Skin epidermis (tissue), 12 donors: ENCODE data around the gene NECAB2.

Experiments used
- H3K27ac ChIP-seq, 21 experiments: fragments of 200-600 bp; sonication (generic) in 11 of 21; one replicate each; pipeline ENCODE4 v1.5.0; 2020; ENCODE audit warnings: mild to moderate bottlenecking in 3 of 21, inconsistent platforms in 2 of 21, moderate library complexity in 2 of 21
- H3K4me3 ChIP-seq, 7 experiments: fragments of 200-600 bp; sonication (generic) in 2 of 7; one replicate each; pipeline ENCODE4 v1.5.0; 2020; ENCODE audit warnings: inconsistent platforms in 2 of 7, mild to moderate bottlenecking in 2 of 7, moderate library complexity in 1 of 7

The NECAB2 gene

GRCh38 chr16:83975590-83976260 is 7.7 kb downstream of the NECAB2 start:
- no peak overlapping the region for H3K27ac ChIP-seq
- no peak overlapping the region for H3K4me3 ChIP-seq

GRCh38 chr16:83977056-83977815 is 9.2 kb downstream of the NECAB2 start:
- Histone ChIP-seq H3K27ac (no peak overlapping the region), H3K4me3 (no peak overlapping the region)

GRCh38 chr16:83978401-83978904 is 10.4 kb downstream of the NECAB2 start:
- H3K27ac ChIP-seq: no peak overlapping the region
- no peak overlapping the region for H3K4me3 ChIP-seq

GRCh38 chr16:83979441-83979840 is 11.4 kb downstream of the NECAB2 start:
- Histone ChIP-seq H3K27ac (no peak overlapping the region), H3K4me3 (no peak overlapping the region)

GRCh38 chr16:83980794-83981193 is 12.8 kb downstream of the NECAB2 start:
- no peak overlapping the region for H3K27ac ChIP-seq
- H3K4me3 ChIP-seq: no peak overlapping the region

GRCh38 chr16:83981799-83982198 is 13.8 kb downstream of the NECAB2 start:
- no peak overlapping the region for H3K27ac ChIP-seq
- no peak overlapping the region for H3K4me3 ChIP-seq

GRCh38 chr16:83983491-83983890 is 15.4 kb downstream of the NECAB2 start:
- no peak overlapping the region for H3K27ac ChIP-seq
- no peak overlapping the region for H3K4me3 ChIP-seq

GRCh38 chr16:83989300-83989699 is 21.3 kb downstream of the NECAB2 start:
- Histone ChIP-seq H3K4me3 (no peak overlapping the region), H3K27ac (no peak overlapping the region)

- no peak overlapping the region for H3K27ac ChIP-seq
- no peak overlapping the region for H3K4me3 ChIP-seq
These were observed 22.4 kb downstream of the NECAB2 start for GRCh38 chr16:83990492-83990891.

GRCh38 chr16:83992624-83993023 is 24.6 kb downstream of the NECAB2 start:
- H3K27ac ChIP-seq: no peak overlapping the region
- no peak overlapping the region for H3K4me3 ChIP-seq

- H3K4me3 ChIP-seq: no peak overlapping the region
- peak overlapping the region in 1 of 21 experiments; percentile 44 for H3K27ac ChIP-seq
These were observed 26.0 kb downstream of the NECAB2 start for GRCh38 chr16:83994087-83994486.

GRCh38 chr16:83994703-83995102 is 26.7 kb downstream of the NECAB2 start:
- Histone ChIP-seq H3K27ac (no peak overlapping the region), H3K4me3 (no peak overlapping the region)

GRCh38 chr16:83995754-83996153 is 27.7 kb downstream of the NECAB2 start:
- Histone ChIP-seq H3K27ac (no peak overlapping the region), H3K4me3 (no peak overlapping the region)

- Histone ChIP-seq H3K27ac (no peak overlapping the region), H3K4me3 (no peak overlapping the region)
These were observed 28.6 kb downstream of the NECAB2 start for GRCh38 chr16:83996481-83997252.

GRCh38 chr16:83998091-83998490 is 30.0 kb downstream of the NECAB2 start:
- no peak overlapping the region for H3K4me3 ChIP-seq
- no peak overlapping the region for H3K27ac ChIP-seq

- H3K4me3 ChIP-seq: no peak overlapping the region
- H3K27ac ChIP-seq: no peak overlapping the region
These were observed 33.1 kb downstream of the NECAB2 start for GRCh38 chr16:84000989-84001642.

GRCh38 chr16:84001726-84002125 is 33.7 kb downstream of the NECAB2 start:
- Histone ChIP-seq H3K27ac (no peak overlapping the region), H3K4me3 (no peak overlapping the region)

- no peak overlapping the region for H3K4me3 ChIP-seq
- no peak overlapping the region for H3K27ac ChIP-seq
These were observed 35.0 kb downstream of the NECAB2 start for GRCh38 chr16:84003038-84003437.

GRCh38 chr16:84004442-84004841 is 36.4 kb downstream of the NECAB2 start:
- H3K27ac ChIP-seq: no peak overlapping the region
- H3K4me3 ChIP-seq: no peak overlapping the region

GRCh38 chr16:84005391-84005790 is 37.3 kb downstream of the NECAB2 start:
- H3K27ac ChIP-seq: no peak overlapping the region
- no peak overlapping the region for H3K4me3 ChIP-seq
